H9 (cell line): ENCODE measurements around the gene MAPKAPK3. TPM values are rescaled to one million over a fixed set of nuclear protein-coding genes. Genes with fewer than 3 reads are reported as not detected.

ENCODE experiments used
- DNase-seq: peaks from one replicate; pipeline ENCODE4 v3.0.0-alpha.2; 2017
- H2AFZ ChIP-seq: one replicate; pipeline ENCODE4 v1.6.1; 2013; ENCODE audit warnings: mild to moderate bottlenecking, low read length, control low read depth, moderate library complexity
- H2AK5ac ChIP-seq: 2 replicates; pipeline ENCODE4 v1.6.1; 2013; ENCODE audit warnings: low read length, control low read depth, mixed read lengths; ENCODE audit not compliant: insufficient read length
- H2BK120ac ChIP-seq: one replicate; pipeline ENCODE4 v1.6.1; 2013; ENCODE audit warnings: low read depth, mild to moderate bottlenecking, low read length, control low read depth, inconsistent platforms; ENCODE audit not compliant: poor library complexity, severe bottlenecking
- H2BK12ac ChIP-seq: 2 replicates; pipeline ENCODE4 v1.6.1; 2013; ENCODE audit warnings: low read length, control low read depth, mixed read lengths, low read depth; ENCODE audit not compliant: insufficient read length
- H2BK15ac ChIP-seq: 2 replicates; pipeline ENCODE4 v1.6.1; 2013; ENCODE audit warnings: low read depth, low read length, control low read depth
- H2BK20ac ChIP-seq: one replicate; pipeline ENCODE4 v1.6.1; 2013; ENCODE audit warnings: low read depth, mild to moderate bottlenecking, low read length, control low read depth, inconsistent platforms; ENCODE audit not compliant: poor library complexity, severe bottlenecking
- H2BK5ac ChIP-seq: 2 replicates; pipeline ENCODE4 v1.6.1; 2013; ENCODE audit warnings: low read length, control low read depth, mixed read lengths; ENCODE audit not compliant: insufficient read length
- H3K14ac ChIP-seq: 2 replicates; pipeline ENCODE4 v1.6.1; 2013; ENCODE audit warnings: low read length, control low read depth; ENCODE audit not compliant: insufficient read depth
- H3K18ac ChIP-seq: 2 replicates; pipeline ENCODE4 v1.6.1; 2013; ENCODE audit warnings: low read depth, mild to moderate bottlenecking, mixed read lengths, low read length, control low read depth; ENCODE audit not compliant: insufficient read length
- H3K23ac ChIP-seq: 2 replicates; pipeline ENCODE4 v1.6.1; 2013; ENCODE audit warnings: low read length, control low read depth, mixed read lengths, low read depth; ENCODE audit not compliant: insufficient read length
- H3K23me2 ChIP-seq: 2 replicates; pipeline ENCODE4 v1.6.1; 2013; ENCODE audit warnings: low read depth, mild to moderate bottlenecking, mixed read lengths, low read length, control low read depth; ENCODE audit not compliant: insufficient read length, poor library complexity, severe bottlenecking
- H3K27ac ChIP-seq: 2 replicates; pipeline ENCODE4 v1.5.1; 2013; ENCODE audit warnings: low read length, control low read depth, mixed read lengths, low read depth; ENCODE audit not compliant: insufficient read length
- H3K27me3 ChIP-seq: 2 replicates; pipeline ENCODE4 v1.6.1; 2013; ENCODE audit warnings: low read length, control low read depth, inconsistent platforms; ENCODE audit not compliant: insufficient read depth
- H3K4ac ChIP-seq: 2 replicates; pipeline ENCODE4 v1.6.1; 2013; ENCODE audit warnings: low read depth, mild to moderate bottlenecking, control low read depth, inconsistent platforms, low read length, moderate library complexity
- H3K4me1 ChIP-seq: 2 replicates; pipeline ENCODE4 v1.6.1; 2013; ENCODE audit warnings: low read length, control low read depth, inconsistent platforms; ENCODE audit not compliant: insufficient read depth
- H3K4me2 ChIP-seq: 2 replicates; pipeline ENCODE4 v1.6.1; 2013; ENCODE audit warnings: low read length, control low read depth, mixed read lengths; ENCODE audit not compliant: insufficient read length, insufficient read depth
- H3K56ac ChIP-seq: 2 replicates; pipeline ENCODE4 v1.6.1; 2013; ENCODE audit warnings: low read depth, mild to moderate bottlenecking, mixed read lengths, low read length, control low read depth; ENCODE audit not compliant: insufficient read length
- H3K79me1 ChIP-seq: 2 replicates; pipeline ENCODE4 v1.6.1; 2013; ENCODE audit warnings: low read depth, mild to moderate bottlenecking, moderate library complexity, low read length, control low read depth, inconsistent platforms; ENCODE audit not compliant: insufficient read depth, poor library complexity, severe bottlenecking
- H3K79me2 ChIP-seq: 2 replicates; pipeline ENCODE4 v1.6.1; 2013; ENCODE audit warnings: low read length, control low read depth, inconsistent platforms; ENCODE audit not compliant: insufficient read depth
- H3K9ac ChIP-seq: 2 replicates; pipeline ENCODE4 v1.6.1; 2013; ENCODE audit warnings: low read length, control low read depth, mixed read lengths; ENCODE audit not compliant: insufficient read length; ENCODE audit errors: extremely low read depth
- H3K9me3 ChIP-seq: one replicate; pipeline ENCODE4 v1.6.1; 2013; ENCODE audit warnings: low read depth, low read length, inconsistent platforms; ENCODE audit not compliant: control insufficient read depth
- H3T11ph ChIP-seq: one replicate; pipeline ENCODE4 v1.6.1; 2013; ENCODE audit warnings: mild to moderate bottlenecking, low read length, control low read depth, inconsistent platforms
- H4K20me1 ChIP-seq: one replicate; pipeline ENCODE4 v1.6.1; 2013; ENCODE audit not compliant: control insufficient read depth, insufficient read length, insufficient read depth
- H4K5ac ChIP-seq: 2 replicates; pipeline ENCODE4 v1.6.1; 2013; ENCODE audit warnings: low read depth, mild to moderate bottlenecking, mixed read lengths, low read length, control low read depth; ENCODE audit not compliant: insufficient read length
- H4K8ac ChIP-seq: replicated peaks from 2 replicates; pipeline ENCODE4 v1.6.1; 2013; ENCODE audit warnings: low read length, control low read depth, mixed read lengths, low read depth; ENCODE audit not compliant: insufficient read length
- H4K91ac ChIP-seq: 2 replicates; pipeline ENCODE4 v1.6.1; 2013; ENCODE audit warnings: low read depth, mild to moderate bottlenecking, moderate library complexity, mixed read lengths, low read length, control low read depth; ENCODE audit not compliant: insufficient read length
- H3K27ac Mint-ChIP-seq, 3 experiments: 2 replicates in 2 of 3; 3 replicates in 1 of 3; pipeline ENCODE4 v1.8.0; 2020 to 2021; ENCODE audit warnings: mixed read lengths in 3 of 3, mild to moderate bottlenecking in 1 of 3, moderate library complexity in 1 of 3
- H3K27me3 Mint-ChIP-seq: 2 replicates; pipeline ENCODE4 v1.8.0; 2021; ENCODE audit warnings: low read depth, mild to moderate bottlenecking, moderate library complexity, mixed read lengths
- H3K36me3 Mint-ChIP-seq, 3 experiments: 2 replicates in 2 of 3; 3 replicates in 1 of 3; pipeline ENCODE4 v1.8.0; 2020 to 2021; ENCODE audit warnings: low read depth in 3 of 3, mixed read lengths in 3 of 3; ENCODE audit not compliant: insufficient read depth in 1 of 3
- H3K4me1 Mint-ChIP-seq, 2 experiments: 2 replicates each; pipeline ENCODE4 v1.8.0; 2020; ENCODE audit warnings: mixed read lengths in 2 of 2
- H3K4me3 Mint-ChIP-seq, 2 experiments: 2 replicates in 1 of 2; 3 replicates in 1 of 2; pipeline ENCODE4 v1.8.0; 2020 to 2021; ENCODE audit warnings: mild to moderate bottlenecking in 2 of 2, mixed read lengths in 2 of 2, moderate library complexity in 1 of 2
- H3K9me3 Mint-ChIP-seq, 2 experiments: 2 replicates in 1 of 2; 3 replicates in 1 of 2; pipeline ENCODE4 v1.8.0; 2020; ENCODE audit warnings: mild to moderate bottlenecking in 2 of 2, mixed read lengths in 2 of 2, moderate library complexity in 1 of 2
- WGBS: extraction: QIAGEN DNeasy Blood & Tissue Kit; methylation state at CpG from one replicate; pipeline ENCODE4 v1.1.7; 2013; ENCODE audit warnings: missing lambda C conversion rate, low lambda C conversion rate, mixed read lengths; ENCODE audit not compliant: insufficient read length; ENCODE audit errors: extremely low coverage; 5-methylcytosine and 5-hydroxymethylcytosine counted together
- total RNA-seq: library from RNA; stranded (reverse); gene quantifications from 2 replicates; pipeline ENCODE4 v1.2.1, GENCODE V29; 2021
- TF ChIP-seq, protein P1 (sequence below): fragments of 200-600 bp; sonication (generic); conservative IDR thresholded peaks from 3 replicates; pipeline ENCODE4 v1.8.0; 2021; ENCODE audit warnings: antibody characterized with exemption, mild to moderate bottlenecking

The MAPKAPK3 gene
- total RNA-seq, 1 experiment from 2014 or later, result 57.9 TPM

DNA sequence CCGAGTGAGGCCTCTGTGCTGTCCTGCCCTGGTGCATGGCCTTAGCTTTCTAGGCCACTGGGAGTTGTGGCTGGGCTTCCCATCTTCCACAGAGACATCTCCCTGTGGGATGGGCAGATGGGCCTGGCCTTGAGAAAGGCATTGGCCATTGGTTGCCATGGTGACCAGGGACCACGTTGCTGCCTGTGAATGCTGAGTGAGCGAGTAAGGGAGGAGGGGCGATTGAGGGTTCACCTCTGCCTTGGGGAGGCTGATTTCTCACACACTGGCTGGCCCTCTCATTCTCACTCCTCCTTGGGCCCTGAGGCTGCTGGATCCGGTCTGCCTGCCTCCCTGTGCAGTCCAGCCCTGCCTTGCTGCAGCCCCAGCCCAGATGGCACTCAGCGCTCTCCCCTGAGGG, 31.4 kb downstream of the MAPKAPK3 start:
- Histone ChIP-seq H4K8ac (no peak overlapping the region), H3K14ac (no peak overlapping the region), H3K4me1 (peaks cover 5% of the 10 kb centered on the region; the same call in 1 of the 2 replicates), H4K20me1 (no peaks in the 10 kb centered on the region), H3K27ac (no peak overlapping the region), H2AFZ (no peak overlapping the region), H2AK5ac (no peak overlapping the region), H2BK15ac (no peak overlapping the region), H3K9me3 (no peaks in the 10 kb centered on the region), H3K4me2 (no peak overlapping the region), H4K91ac (no peak overlapping the region), H3K23me2 (no peaks in the 10 kb centered on the region), H3K4ac (no peak overlapping the region), H2BK5ac (no peak overlapping the region), H2BK120ac (no peak overlapping the region), H3K79me2 (no peaks in the 10 kb centered on the region), H3K18ac (no peak overlapping the region), H3K27me3 (no peaks in the 10 kb centered on the region), H2BK20ac (no peak overlapping the region), H3K23ac (no peak overlapping the region), H4K5ac (no peak overlapping the region), H3K56ac (no peak overlapping the region), H3K79me1 (no peaks in the 10 kb centered on the region), H3K9ac (no peak overlapping the region), H2BK12ac (no peak overlapping the region), H3T11ph (no peak overlapping the region)
- H3K9me3 Mint-ChIP-seq, result no peaks in the 10 kb centered on the region
- peak; percentile 57 for DNase-seq
- WGBS, result no CpG with 5 or more reads among the region's 6 CpGs
- peaks cover 6 to 29% (median 15%) of the 10 kb centered on the region in 3 experiments; a peak in 6 of 7 replicates for H3K36me3 Mint-ChIP-seq
- no peak overlapping the region for H3K4me3 Mint-ChIP-seq
- H3K27ac Mint-ChIP-seq, result 0 out of 7 replicates have a peak overlapping the region, but pooled peaks of 1 of the 3 experiments have one; percentile 17
- peaks cover 23 to 30% of the 10 kb centered on the region in 2 experiments for H3K4me1 Mint-ChIP-seq
- TF ChIP-seq, protein P1, sequence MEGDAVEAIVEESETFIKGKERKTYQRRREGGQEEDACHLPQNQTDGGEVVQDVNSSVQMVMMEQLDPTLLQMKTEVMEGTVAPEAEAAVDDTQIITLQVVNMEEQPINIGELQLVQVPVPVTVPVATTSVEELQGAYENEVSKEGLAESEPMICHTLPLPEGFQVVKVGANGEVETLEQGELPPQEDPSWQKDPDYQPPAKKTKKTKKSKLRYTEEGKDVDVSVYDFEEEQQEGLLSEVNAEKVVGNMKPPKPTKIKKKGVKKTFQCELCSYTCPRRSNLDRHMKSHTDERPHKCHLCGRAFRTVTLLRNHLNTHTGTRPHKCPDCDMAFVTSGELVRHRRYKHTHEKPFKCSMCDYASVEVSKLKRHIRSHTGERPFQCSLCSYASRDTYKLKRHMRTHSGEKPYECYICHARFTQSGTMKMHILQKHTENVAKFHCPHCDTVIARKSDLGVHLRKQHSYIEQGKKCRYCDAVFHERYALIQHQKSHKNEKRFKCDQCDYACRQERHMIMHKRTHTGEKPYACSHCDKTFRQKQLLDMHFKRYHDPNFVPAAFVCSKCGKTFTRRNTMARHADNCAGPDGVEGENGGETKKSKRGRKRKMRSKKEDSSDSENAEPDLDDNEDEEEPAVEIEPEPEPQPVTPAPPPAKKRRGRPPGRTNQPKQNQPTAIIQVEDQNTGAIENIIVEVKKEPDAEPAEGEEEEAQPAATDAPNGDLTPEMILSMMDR, result no peak
- no peaks in the 10 kb centered on the region for H3K27me3 Mint-ChIP-seq
